B cell (primary cell): ENCODE measurements around the gene CHORDC1.

ENCODE experiments used
- CTCF ChIP-seq: fragments of 200-600 bp; IDR thresholded peaks from one replicate; pipeline ENCODE4 v1.8.0; 2022; ENCODE audit warnings: antibody characterized with exemption, mild to moderate bottlenecking
- EZH2 ChIP-seq: IDR thresholded peaks from 2 replicates; pipeline ENCODE4 v1.6.1; 2012; ENCODE audit warnings: borderline replicate concordance, low read depth, mild to moderate bottlenecking, moderate library complexity, low read length; ENCODE audit not compliant: insufficient read depth, poor library complexity, severe bottlenecking

- TF ChIP-seq CTCF (no peak), EZH2 (no peak)
Observed at GRCh38 chr11:90197377-90197776, 25.5 kb downstream of the CHORDC1 start.
